Astrocyte of the spinal cord (primary cell): ENCODE data around the gene IMMP1L.

Experiments
- DNase-seq: peaks from one replicate; pipeline ENCODE4 v3.0.0; 2011; ENCODE audit warnings: low read depth, low spot score
- H3K4me3 ChIP-seq: 2 replicates; pipeline ENCODE4 v1.5.1; 2011; ENCODE audit warnings: low read depth, mild to moderate bottlenecking, low read length, moderate library complexity
- in situ Hi-C: cut with HindIII; loops from 2 replicates; pipeline ENCODE4 v1.10.0; 2017; ENCODE audit warnings: low sequenced_read_pairs
- TF ChIP-seq, protein P1 (sequence below): IDR thresholded peaks from 2 replicates; pipeline ENCODE4 v1.5.1; 2012; ENCODE audit warnings: low read depth, mild to moderate bottlenecking, low read length, inconsistent platforms

The IMMP1L gene, protein sequence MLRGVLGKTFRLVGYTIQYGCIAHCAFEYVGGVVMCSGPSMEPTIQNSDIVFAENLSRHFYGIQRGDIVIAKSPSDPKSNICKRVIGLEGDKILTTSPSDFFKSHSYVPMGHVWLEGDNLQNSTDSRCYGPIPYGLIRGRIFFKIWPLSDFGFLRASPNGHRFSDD

DNA sequence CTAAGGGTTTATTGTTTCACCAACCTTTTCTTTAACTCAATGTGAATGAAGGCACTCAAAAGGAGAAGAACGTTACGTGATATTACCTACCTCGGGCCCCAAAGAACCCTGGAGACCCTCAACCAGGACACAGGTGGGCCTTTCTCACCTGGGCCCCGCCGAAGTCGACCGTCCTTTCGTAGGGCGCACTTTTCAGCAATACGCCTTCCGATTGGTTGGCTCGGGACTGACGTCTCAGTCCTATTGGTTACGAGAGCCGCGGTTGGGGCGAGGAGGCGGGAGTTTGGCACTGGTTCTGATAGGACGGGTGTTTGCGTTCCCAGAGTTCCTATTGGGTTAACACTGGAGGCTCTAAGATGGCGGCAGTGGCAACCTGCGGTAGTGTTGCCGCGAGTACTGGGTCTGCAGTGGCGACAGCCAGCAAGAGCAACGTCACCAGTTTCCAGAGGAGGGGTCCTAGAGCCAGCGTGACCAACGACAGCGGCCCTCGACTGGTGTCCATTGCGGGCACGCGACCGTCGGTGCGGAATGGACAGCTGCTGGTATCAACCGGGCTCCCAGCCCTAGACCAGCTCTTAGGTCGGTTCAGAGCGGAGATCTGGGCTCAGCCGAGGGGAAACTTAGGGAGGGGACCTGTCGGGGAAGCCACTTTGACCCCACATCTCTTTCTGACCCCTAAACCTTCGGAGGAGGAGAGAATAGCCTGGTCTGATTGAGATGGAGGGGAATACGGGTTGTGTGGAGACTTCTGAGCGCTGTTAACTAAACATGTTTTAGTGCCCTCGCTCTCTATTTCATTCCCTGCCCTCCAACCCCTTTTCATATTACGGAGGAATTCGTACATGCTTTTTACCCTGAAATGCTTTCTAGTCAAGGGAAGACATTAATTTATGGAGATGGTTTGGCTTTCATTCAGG lies at the start of gene IMMP1L, which contains the start of gene ELP4:
Gene IMMP1L, minus strand, starts transcription at position 194 of the 917 bp plus-strand sequence. CDS start 46,346 bp downstream, outside the sequence.
Gene ELP4, plus strand, starts transcription at position 339 of the 917 bp plus-strand sequence. Its CDS starts 18 bp downstream, at position 357.
- in situ Hi-C loops: no loop called here
- TF ChIP-seq, protein P1, sequence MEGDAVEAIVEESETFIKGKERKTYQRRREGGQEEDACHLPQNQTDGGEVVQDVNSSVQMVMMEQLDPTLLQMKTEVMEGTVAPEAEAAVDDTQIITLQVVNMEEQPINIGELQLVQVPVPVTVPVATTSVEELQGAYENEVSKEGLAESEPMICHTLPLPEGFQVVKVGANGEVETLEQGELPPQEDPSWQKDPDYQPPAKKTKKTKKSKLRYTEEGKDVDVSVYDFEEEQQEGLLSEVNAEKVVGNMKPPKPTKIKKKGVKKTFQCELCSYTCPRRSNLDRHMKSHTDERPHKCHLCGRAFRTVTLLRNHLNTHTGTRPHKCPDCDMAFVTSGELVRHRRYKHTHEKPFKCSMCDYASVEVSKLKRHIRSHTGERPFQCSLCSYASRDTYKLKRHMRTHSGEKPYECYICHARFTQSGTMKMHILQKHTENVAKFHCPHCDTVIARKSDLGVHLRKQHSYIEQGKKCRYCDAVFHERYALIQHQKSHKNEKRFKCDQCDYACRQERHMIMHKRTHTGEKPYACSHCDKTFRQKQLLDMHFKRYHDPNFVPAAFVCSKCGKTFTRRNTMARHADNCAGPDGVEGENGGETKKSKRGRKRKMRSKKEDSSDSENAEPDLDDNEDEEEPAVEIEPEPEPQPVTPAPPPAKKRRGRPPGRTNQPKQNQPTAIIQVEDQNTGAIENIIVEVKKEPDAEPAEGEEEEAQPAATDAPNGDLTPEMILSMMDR: no peak
- peak; percentile 96 for DNase-seq
- H3K4me3 ChIP-seq: peak within 1 kb of the TSS; percentile 91

DNA sequence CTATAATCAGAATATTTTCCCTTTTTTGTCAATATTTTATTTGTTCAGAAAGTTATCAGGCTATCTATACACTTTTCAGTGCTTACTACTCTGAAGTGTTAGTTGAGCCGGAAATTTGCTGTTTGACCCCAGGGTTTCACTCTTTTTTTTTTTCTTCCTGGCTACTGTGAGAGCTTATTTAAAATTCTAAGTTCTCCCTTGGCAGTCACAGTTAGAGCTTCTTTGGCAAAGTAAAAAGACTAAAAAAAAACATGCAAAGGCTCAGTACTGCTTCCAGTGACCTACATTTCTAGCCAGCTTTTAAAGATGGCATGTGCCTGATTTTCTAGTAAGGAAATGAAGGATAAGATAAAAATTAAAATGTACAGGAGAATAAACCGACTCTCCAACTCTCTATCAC lies 48.6 kb upstream of the IMMP1L start:
- peak; percentile 9 for DNase-seq
- in situ Hi-C loops: no loop called here
- H3K4me3 ChIP-seq: no peak overlapping the region
- TF ChIP-seq, protein P1: no peak

DNA sequence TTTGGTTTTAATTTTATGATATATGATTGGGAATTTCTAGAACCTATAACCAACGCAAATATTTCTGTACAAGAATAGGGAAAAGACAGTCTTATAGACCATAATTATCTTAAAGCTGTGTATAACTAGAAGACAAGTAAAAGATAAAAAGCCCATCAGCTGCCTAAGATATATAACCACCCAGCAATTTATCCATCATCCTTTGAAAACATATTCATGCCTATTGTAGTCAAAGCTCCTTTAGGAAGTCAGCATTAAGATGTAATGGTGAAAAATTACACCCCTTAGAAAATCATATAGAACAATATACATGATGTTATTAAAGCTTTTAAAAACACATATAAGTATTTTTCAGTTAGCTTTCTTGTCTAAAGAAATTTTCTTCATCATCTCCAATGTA lies 46.5 kb upstream of the IMMP1L start:
- in situ Hi-C loops: no loop called here
- DNase-seq: no peak
- TF ChIP-seq, protein P1: no peak
- no peak overlapping the region for H3K4me3 ChIP-seq

DNA sequence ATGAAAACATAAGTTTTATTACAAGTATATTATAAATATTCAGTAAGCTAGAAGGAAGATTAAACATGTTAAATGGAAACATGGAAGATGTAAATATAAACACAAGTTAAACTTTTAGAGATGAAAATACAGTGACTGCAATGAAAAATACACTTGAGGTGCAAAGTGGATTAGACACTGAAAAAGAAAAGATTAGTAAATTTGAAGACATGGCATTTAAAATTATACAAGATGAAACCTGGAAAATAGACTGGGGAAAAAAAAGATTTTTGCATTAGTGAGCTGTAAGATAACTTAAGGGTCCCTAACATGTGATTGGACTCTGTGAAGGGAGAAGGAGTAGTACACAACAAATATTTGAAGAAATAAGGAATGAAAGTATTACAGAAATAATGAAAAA lies 33.4 kb upstream of the IMMP1L start:
- TF ChIP-seq, protein P1: no peak
- H3K4me3 ChIP-seq: no peak overlapping the region
- in situ Hi-C loops: no loop called here
- no peak for DNase-seq

DNA sequence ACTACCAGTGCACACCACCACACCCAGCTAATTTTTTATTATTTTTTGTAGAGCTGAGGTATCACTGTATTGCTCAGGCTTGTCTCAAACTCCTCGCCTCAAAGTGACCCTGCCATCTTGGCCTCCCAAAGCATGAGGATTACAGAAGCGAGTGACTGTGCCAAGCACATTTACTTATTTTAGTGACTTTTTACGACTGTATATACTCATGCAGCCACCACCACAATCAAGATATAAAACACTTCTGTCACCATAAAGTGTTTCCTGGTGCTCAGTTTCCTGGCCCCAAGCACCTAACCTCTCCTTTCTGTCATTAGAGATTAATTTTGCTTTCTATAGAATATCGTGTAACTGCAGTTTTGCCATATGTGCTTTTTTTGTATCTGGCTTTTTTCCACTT lies 26.1 kb upstream of the IMMP1L start:
- TF ChIP-seq, protein P1: no peak
- in situ Hi-C loops: no loop called here

DNA sequence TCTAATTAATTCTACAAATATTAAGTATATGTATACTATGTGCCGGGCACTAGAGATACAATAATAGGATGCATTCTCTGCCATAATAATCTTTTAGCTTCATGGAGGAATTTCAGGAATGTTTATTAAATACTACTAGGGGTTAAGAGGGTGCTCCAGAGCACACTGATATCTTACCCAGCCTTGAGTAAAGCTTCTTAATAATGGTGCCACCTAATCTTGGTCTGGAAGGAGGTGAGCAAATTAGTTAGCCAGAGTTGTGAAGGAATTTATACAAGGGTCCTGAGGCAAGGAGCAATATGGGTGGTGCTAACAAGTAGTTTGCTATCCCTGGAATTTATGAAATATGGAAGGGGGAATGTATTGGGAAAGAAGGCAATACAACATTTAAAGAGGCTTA lies 21.9 kb upstream of the IMMP1L start:
- in situ Hi-C loops: no loop called here
- no peak for DNase-seq
- H3K4me3 ChIP-seq: no peak overlapping the region
- TF ChIP-seq, protein P1: no peak

More for the DNA sequence above, 26.1 kb upstream of the IMMP1L start:
- no peak for DNase-seq
- no peak overlapping the region for H3K4me3 ChIP-seq
